ENCODE results near the gene ACER3. TPM values are rescaled to one million over a fixed set of nuclear protein-coding genes. Genes with fewer than 3 reads are reported as not detected.
A peak's percentile ranks its signal among the peaks of the same experiment; 100 is the strongest.

The ACER3 gene
- total and polyA plus RNA-seq, 8 donors = 2.1 to 25.9 (median 8.5) TPM

DNA sequence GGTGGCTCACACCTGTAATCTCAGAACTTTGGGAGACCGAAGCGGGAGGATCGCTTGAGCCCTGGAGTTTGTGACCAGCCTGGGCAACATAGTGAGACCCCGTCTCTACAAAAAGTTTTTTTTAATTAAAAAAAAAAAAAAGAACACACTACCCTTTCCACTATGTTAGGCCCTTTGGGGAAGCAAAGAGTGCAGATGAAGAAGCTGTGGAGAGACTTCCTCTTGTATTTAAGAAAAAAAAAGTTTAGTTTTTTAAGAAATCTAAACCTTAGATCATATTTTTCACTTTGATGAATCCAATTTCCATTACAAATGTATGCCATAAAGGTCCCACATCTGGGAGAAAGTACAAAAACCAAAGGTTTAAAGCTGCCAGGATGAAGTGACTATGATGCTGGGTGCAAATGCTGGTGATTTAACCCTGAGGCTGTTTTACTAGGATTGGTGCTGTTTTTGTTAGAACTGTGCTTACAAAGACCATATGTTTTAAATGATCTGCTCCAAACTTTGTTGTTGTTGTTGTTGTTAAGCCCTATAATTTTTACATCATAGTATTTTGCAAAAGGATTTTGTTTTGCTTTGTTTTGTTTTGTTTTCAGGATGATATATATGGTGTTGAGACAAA lies 28.9 kb upstream of the ACER3 start:
- Histone ChIP-seq H3K27ac (no peak overlapping the region), H3K27me3 (peaks cover 0 to 6% (median 0%) of the 10 kb centered on the region in 3 donors), H3K4me3 (no peak overlapping the region), H3K36me3 (no peaks in the 10 kb centered on the region), H3K4me1 (peaks cover 11 to 44% (median 32%) of the 10 kb centered on the region in 4 donors), H3K9me3 (no peaks in the 10 kb centered on the region)
- DNase-seq = no peak
- 95 to 99% (median 96%) methylated on average over 4 of the region's 4 CpGs for WGBS, 5 donors
- TF ChIP-seq POLR2A (IDR thresholded peaks at IDR 0.05) (no peak), EP300 (IDR thresholded peaks at IDR 0.05) (no peak)
- intact Hi-C loops (cut with DNase I; ENCODE audit: low total_unique reads) = no loop called here

DNA sequence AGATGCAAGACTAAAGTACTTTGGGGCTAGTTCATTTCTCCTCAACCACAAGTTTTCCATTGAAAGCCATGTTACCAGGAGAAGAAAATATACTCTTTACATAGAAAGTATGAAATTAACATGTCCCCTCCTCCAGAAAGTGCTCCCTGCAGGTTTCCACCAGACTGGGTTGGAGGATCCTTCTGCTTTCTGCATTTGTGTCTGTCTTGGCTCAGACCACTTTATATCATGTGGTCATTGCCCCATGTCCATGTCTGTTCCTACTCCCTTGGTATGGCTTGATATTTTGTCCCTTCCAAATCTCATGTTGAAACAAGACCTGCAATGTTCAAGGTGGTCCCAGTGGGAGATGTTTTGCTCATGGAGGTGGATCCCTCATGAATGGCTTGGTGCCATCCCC lies 28.4 kb upstream of the ACER3 start:
- Histone ChIP-seq H3K27me3 (peaks cover 0 to 6% (median 0%) of the 10 kb centered on the region in 3 donors), H3K4me1 (peaks cover 16 to 49% (median 37%) of the 10 kb centered on the region in 4 donors), H3K36me3 (no peaks in the 10 kb centered on the region), H3K4me3 (no peak overlapping the region), H3K9me3 (no peaks in the 10 kb centered on the region), H3K27ac (no peak overlapping the region)
- intact Hi-C loops (cut with DNase I; ENCODE audit: low total_unique reads) = no loop called here
- TF ChIP-seq POLR2AphosphoS5 (IDR thresholded peaks at IDR 0.05) (no peak), EP300 (IDR thresholded peaks at IDR 0.05) (no peak), POLR2A (IDR thresholded peaks at IDR 0.05) (no peak)
- TF ChIP-seq, protein P1, sequence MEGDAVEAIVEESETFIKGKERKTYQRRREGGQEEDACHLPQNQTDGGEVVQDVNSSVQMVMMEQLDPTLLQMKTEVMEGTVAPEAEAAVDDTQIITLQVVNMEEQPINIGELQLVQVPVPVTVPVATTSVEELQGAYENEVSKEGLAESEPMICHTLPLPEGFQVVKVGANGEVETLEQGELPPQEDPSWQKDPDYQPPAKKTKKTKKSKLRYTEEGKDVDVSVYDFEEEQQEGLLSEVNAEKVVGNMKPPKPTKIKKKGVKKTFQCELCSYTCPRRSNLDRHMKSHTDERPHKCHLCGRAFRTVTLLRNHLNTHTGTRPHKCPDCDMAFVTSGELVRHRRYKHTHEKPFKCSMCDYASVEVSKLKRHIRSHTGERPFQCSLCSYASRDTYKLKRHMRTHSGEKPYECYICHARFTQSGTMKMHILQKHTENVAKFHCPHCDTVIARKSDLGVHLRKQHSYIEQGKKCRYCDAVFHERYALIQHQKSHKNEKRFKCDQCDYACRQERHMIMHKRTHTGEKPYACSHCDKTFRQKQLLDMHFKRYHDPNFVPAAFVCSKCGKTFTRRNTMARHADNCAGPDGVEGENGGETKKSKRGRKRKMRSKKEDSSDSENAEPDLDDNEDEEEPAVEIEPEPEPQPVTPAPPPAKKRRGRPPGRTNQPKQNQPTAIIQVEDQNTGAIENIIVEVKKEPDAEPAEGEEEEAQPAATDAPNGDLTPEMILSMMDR (IDR thresholded peaks at IDR 0.05) = no peak
- no peak for DNase-seq

DNA sequence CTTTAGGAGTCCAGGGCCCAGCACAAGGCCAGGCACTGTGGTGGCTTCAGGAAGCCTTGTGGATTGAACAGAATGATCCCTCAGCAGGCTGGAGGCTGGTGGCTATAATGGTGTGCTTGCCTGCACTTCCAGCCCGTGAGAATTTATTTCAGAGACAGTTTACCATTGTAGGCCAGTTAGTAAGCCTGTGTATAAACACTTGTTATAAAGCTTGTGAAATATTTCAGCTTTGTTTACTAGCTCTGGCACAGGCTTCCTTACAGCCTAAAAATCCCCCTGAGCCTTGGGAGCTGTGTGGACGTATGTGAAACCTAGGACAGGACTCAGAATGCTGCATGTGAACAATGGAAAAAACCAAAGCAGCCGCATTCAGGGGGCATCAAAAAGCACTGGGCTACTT lies 26.6 kb upstream of the ACER3 start:
- intact Hi-C loops (cut with DNase I; ENCODE audit: low total_unique reads) = no loop called here
- H3K36me3 ChIP-seq = no peaks in the 10 kb centered on the region
- peaks cover 0 to 6% (median 0%) of the 10 kb centered on the region in 3 donors for H3K27me3 ChIP-seq
- H3K4me3 ChIP-seq = no peak overlapping the region
- TF ChIP-seq POLR2A (IDR thresholded peaks at IDR 0.05) = no peak
- TF ChIP-seq, protein P1 (IDR thresholded peaks at IDR 0.05) = no peak
- no peak for TF ChIP-seq POLR2AphosphoS5 (IDR thresholded peaks at IDR 0.05)
- no peak for TF ChIP-seq EP300 (IDR thresholded peaks at IDR 0.05)
- no peaks in the 10 kb centered on the region for H3K9me3 ChIP-seq
- H3K4me1 ChIP-seq = peaks cover 30 to 59% (median 44%) of the 10 kb centered on the region in 4 donors
- DNase-seq = peak in 1 of 2 donors; percentile 51
- 62 to 87% (median 76%) methylated on average over 3 of the region's 3 CpGs for WGBS, 5 donors
- H3K27ac ChIP-seq = no peak overlapping the region

DNA sequence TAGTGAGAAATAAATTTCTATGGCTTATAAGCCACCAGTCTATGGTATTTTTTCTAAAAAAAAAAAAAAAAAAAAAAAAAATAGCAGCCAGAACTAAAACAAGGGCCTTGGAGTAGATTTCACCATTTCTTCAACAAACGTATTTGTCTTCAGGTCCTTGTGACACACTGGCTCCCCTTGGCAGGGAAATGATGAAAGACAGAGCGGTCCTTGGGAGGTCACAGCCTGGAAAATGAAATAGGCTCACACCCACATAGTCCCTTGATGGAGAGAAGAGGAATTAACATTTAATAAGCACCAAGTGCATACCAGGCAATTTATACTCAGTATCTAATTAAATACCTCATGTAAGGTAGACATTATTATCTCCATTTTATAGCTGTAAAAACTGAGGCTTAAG lies 25.7 kb upstream of the ACER3 start:
- 39 to 96% (median 79%) methylated on average over 2 of the region's 2 CpGs for WGBS, 5 donors
- DNase-seq = no peak
- H3K4me3 ChIP-seq = no peak overlapping the region
- no peak overlapping the region for H3K27ac ChIP-seq
- no peaks in the 10 kb centered on the region for H3K9me3 ChIP-seq
- TF ChIP-seq POLR2AphosphoS5 (IDR thresholded peaks at IDR 0.05) = no peak
- TF ChIP-seq EP300 (IDR thresholded peaks at IDR 0.05) = no peak
- TF ChIP-seq, protein P1 (IDR thresholded peaks at IDR 0.05) = no peak
- no peak for TF ChIP-seq POLR2A (IDR thresholded peaks at IDR 0.05)
- H3K36me3 ChIP-seq = no peaks in the 10 kb centered on the region
- intact Hi-C loops (cut with DNase I; ENCODE audit: low total_unique reads) = no loop called here
- H3K27me3 ChIP-seq = peaks cover 0 to 2% (median 0%) of the 10 kb centered on the region in 3 donors
- H3K4me1 ChIP-seq = peaks cover 30 to 58% (median 44%) of the 10 kb centered on the region in 4 donors
